ENCODE results near the gene NR3C2.

The NR3C2 gene

DNA sequence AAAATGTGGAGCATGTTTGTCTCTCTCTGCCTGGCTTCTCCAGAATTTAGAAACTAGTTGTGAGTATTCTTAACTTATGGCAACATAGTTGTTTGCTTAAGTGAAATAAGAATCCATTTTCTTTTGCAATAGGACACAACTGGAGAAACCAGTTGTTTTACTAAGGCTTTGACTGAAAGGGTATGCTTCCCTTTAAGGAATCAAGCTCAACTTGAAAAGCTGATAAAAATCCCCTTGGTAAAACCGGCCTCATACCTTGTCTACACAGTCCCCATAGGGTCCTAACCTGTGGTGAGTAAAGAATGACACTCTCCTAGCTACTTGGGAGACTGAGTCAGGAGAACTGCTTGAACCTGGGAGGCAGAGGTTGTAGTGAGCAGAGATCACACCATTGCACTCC is 139.8 kb downstream of the NR3C2 start:
- DNase-seq, result no peak

DNA sequence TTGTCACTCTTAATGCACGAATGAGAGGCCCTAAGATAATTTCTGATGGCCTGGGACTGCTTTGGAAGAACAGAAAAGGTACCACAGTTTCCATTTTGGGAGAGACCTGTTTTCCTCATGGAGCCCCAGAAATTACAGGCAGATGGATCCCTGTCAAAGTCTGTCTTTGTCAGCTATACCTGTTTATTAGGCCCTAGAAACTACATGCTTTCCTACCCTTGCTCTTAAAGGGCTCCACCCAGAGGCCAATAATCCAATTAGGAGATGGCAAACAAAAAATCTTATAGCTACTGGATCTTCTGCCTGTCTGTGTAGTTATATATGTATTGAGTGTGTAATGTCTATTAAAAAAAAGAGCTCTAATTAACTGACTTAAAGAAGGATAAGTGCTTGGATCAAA is 141.3 kb downstream of the NR3C2 start:
- DNase-seq, result no peak

DNA sequence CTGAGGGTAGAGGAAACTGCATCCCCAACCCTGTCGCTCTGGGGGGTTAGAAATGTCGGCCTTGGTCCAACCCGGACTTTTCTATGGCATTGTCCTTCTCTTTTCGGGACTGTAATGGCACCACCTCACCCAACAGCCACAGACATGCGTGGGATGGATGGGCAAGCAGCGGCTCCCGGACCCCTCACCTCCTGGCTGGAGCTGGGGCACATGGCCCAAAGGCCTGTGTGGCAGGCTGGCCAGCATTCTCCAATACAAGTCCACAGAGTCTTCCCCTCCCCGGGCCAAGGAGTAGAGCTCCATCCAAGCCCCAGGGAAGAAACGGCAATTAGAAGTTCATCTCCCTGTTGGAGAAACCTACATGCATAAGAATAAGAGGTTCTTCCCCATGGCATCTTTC is 142.9 kb downstream of the NR3C2 start:
- DNase-seq, result no peak

DNA sequence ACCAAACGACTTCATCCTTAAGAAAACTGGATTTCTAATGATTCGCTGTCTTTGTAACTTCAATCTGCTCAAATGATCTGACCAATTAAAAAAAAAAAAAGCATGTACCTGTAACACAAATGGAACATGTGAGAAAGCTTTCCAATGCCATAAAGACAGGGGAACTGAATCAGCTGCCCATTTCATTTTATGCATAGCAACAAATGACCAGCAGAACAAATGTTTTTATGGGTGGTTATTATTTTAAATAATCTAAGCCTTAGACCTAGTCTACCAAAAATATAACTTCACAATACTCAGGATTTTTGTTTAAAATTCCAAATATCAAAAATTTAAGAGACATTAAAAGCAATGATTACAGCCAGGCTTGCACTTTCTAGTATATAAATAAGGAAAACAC is 145.7 kb downstream of the NR3C2 start:
- no peak for DNase-seq

DNA sequence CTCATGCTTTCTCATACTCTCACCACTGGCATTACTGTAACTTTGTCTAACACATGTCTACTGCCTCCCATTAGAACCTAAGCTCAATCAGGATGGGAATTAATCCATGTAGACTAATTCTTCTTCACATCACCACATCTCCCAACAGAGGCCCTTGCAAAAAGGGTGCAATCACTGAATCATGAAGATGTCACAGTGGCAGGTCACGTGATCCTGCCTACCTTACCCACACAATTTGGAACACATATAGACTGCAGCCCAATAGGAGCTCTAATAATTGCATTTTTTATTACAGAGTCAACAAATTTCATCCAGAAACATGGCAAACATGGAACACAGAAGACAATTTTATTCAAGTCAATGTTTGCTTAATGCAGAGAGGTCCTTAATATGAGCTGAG is 146.6 kb downstream of the NR3C2 start:
- DNase-seq, result no peak

DNA sequence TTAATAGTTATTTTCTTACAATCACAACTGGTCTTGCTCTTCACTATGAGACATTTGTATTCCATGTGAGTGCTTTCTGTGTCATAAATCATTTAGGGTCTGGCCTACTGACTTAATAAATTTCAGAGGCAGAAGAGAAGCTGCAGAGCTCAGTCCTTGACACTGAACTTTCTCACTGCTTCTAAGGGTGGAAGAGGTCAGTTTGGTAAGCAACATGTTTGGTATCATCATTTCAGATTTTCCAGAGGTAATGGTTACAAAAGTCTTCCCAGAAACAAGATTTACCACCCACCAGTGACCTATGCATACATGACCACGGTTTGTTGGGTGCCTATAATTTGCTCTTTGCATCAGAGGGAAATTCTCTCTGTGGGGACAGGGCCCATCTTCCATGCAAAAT is 148.6 kb downstream of the NR3C2 start:
- no peak for DNase-seq

DNA sequence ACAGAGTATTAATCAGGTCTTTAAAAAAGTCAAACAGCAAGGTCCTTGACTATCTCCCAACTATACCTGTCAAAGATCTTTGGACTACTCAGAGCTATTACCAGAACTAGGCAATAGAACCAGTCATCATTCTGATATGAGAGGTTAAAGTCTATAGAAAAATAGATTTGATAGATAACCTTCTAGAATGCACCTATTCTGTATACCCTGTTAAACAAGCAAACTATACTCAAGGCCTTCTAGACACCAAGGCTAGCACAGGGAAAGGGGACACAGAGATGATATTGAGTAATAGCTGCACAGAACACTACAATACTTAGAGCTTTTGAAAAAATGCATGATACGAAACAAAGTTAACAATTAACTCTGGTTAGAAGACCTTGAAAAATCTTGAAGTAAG is 149.5 kb downstream of the NR3C2 start:
- no peak for DNase-seq

DNA sequence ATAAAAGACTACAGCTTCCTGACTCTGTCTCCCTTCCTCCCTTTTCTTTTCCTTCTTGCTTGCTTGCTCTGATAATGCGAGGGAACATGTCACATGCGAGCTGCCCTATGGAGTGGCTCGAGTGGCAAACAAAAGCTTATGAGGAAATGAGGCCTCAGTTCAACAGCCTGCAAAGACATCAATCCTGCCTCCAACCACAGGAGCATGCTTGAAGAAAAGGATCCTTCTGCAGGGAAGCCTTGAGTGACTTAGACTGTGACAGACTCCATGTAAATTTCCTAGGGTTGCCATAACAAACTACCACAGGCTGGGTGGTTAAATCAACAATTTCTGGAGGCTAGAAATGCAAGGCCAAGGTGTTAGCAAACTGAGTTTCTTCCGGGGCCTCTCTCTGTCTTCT is 152.5 kb downstream of the NR3C2 start:
- no peak for DNase-seq

DNA sequence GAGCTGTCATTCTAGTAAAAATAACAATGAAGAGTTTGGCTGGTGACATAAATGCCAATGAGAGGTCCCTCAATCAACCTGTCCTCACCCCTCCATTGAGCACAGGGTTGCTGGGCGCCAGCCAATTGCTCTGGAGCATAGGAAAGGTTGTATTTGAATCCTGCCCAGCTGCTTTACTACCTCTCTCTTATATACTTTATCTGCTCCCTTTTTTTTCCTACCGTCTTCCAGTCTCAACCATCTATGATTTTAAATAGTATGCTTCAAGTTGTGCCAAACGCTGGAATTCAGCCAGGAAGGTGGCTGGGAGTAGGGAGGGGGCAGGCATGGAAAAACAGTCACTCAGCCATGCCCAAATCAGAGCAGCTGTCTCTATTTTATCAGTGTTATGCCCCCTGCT is 153.8 kb downstream of the NR3C2 start:
- no peak for DNase-seq

DNA sequence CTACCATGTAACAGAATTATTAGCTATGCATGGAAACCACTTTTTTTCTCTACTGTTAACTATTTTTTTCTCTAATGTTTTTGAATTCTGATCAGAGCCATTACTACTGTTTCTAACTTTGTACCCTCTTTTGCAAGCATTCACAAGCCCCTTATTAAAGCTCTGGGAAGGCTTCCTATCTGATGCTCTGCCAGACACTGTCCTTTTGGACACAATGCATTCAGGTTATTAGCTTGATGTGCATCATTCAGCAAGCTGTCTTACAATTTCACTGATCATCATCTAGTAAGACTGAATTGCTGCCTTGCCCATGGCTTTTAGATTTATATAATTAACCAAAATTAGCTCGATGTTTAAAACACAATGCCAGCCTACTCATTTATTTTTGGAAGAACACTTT is 155.1 kb downstream of the NR3C2 start:
- no peak for DNase-seq

DNA sequence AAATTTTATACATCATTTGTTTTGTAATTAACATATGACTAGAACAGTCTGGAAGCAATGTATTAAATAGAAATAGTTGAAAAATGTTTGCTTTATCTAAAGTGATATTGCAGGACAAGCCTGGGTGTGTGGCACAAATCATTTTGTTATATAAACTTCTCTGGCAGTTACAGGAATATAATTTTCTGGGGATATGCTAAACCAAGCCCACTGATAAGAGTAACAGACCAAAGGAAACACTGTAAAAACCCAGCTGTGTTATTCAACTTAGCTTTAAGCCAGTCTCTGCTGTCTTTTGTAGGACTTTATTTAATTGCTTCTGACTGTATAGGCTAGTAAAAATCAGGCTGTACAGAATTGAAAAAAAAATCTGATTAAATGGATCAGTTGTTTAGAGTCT is 156.2 kb downstream of the NR3C2 start:
- no peak for DNase-seq

DNA sequence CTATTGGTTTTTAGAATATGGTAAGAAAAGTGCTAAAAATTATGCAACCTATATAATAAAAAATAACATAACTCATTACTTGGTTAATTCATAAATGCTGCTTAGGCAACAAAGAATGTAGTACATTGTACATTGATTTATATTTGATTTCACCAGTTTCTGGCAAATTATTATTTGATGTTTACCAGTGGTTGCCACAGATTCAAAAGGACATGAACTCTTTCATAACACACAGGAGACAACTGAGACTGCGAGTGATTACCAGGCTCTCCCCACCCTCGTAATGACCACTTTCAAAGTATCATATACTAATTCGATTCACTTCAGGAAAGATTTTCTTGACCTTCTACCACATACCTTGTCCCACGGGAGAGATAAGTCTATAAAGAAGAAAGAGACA is 158.5 kb downstream of the NR3C2 start:
- DNase-seq, result no peak

DNA sequence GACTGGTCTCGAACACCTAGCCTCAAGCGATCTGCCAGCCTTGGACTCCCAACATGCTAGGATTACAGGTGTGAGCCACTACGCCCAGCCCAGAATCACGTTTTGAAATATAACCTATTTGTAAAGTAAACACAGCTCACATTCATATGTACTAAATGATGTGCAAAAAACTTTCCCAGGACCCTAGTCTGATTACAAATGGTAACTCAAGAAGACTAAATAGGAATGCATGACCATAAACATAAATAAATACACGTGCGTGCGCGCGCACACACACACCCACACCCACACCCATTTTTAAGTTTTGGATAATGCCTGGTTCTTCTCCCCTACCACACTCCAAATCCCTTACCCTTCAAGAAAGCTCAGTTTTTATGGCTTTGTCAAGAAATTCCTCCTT is 163.9 kb downstream of the NR3C2 start:
- no peak for DNase-seq

DNA sequence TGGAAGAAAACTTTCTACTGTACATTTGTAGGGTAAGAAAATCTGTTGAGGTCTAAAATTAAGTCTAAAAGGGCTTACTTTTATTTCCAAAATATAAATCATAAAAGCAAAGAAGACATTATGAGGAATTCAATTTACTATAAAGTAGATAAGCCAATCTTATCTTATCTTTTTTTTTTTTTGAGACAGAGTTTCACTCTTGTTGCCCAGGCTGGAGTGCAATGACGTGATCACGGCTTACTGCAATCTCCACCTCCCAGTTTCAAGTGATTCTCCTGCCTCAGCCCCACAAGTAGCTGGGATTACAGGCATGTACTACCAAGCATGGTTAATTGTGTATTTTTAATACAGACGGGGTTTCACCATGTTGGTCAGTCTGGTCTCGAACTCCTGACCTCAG is 166.9 kb downstream of the NR3C2 start:
- no peak for DNase-seq

DNA sequence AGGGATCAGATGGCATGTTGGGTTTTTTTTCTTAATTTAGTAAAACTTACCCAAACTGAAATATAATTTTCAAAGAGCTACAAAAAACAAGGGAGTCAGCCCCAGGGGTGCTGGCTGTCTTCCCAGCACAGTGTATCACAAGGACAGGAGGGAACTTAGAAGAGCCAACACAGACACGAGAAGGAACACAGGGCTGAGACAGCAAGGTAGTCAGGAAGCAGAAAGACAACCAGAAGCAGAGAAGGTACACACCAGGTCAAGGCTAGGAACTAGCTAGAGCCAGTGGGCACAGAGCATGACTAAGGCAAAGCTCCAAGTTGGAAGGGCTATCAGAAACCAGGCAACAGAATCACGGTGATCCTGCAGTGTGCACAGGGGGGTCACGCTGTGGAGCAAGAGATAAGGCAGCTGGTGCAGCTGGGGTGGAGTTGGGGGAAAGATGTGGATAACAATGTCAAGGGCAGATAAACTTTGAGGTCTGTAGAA is 168.7 kb downstream of the NR3C2 start:
- no peak for DNase-seq

DNA sequence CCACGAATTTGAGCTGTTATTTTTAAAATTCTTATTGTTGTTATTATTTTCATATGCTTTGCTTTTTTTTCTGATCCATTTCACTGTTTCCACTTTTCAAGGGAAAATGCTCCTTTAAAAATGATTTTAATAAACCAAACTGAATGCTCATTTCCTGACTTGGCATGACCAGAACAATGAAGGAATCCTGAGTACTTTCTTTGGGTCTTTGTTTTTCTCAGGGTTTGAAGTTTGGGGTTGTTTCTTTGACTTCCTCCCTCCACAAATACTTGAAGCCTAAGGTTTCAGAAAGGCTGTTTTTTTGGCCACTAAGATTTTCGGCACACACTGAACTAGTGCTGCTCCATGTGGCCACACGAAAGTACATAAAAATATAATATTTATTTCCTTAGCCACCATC is 171.0 kb downstream of the NR3C2 start:
- no peak for DNase-seq

DNA sequence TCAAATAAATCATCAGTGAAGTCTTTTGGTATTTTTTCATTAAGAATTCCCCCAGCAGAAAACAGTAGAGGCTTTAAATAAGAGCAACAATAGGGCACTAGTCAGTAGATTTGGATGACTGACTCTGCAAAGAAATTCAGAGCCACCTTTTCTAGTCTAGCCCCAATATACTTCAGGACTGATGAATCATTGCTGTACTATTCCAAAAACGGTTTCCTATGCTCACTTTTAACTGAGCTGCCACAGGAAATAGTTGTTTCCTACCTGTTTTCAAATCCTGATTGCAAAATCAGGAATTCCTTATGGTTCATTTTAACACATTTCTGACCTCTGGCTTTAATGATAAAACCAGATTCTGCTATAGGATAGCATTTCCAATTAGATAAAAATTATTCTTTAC is 171.6 kb downstream of the NR3C2 start:
- no peak for DNase-seq

DNA sequence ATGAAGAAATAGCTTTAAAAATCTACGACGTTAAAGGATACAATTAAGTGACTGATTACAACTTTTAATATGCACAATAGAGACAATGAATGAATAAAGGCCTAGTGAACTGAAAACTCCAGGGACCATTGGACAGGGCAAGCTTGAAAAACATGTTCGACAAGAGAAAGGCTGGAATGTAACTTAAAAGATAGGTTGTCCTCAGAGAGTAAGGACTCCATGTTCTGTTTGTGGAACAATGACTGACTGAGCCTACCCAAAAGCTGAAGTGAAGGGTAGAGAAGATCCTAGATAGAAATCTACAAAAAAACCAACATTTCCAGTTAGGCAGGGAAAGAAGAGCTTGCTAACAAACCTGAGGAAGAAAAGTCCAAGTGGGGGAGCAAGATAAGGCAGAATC is 173.4 kb downstream of the NR3C2 start:
- no peak for DNase-seq

DNA sequence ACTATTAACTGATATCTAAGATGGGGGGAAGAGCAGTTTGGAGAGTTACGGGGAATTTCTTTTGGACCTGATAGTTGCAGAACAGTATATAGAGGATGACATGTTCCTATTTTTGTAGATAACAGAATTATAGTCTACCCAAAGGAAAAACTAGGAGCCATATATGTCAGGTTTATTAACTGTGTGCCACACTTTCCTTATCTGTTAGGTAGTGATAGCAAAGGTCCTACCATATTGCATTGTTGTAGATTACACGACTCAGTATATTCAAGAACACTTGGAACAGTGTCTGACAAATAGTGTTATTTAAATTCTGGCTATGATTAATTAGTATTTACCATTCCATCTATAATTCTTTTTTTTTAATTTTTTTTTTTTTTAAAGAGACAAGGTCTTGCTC is 175.3 kb downstream of the NR3C2 start:
- DNase-seq, result no peak

DNA sequence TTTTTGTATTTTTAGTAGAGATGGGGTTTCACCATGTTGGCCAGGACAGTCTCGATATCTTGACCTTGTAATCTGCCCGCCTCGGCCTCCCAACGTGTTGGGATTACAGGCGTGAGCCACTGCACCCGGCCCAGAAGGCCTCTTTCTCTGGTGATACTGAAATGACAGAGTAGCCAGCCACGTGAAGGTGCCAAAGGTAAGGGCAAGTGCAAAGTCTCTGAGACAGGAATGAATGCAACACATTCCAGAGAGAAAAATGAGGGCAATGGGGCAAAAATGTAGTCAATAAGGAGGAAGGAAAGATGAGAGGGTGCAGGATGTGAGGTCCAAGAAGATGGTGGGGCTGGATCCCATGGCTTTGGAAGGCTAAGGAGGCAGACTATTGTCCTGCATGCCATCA is 176.0 kb downstream of the NR3C2 start:
- no peak for DNase-seq

DNA sequence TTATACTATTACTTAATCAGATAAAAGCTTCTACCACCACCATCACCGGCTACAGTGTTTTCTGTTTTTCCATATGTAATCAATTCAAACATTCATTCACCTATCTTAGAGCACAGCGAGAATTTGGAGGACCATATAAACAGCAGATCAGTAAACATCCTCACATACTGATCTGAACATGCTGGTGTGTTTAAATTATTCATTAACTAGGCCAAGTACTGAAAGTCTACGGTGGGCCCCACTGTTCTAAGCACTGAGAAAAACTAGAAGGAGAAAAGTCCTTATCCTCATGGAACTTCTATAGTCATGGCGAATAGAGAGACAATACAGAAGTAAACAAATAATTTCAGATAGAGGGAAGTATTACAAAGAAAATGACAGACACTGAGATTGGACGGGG is 176.6 kb downstream of the NR3C2 start:
- no peak for DNase-seq

DNA sequence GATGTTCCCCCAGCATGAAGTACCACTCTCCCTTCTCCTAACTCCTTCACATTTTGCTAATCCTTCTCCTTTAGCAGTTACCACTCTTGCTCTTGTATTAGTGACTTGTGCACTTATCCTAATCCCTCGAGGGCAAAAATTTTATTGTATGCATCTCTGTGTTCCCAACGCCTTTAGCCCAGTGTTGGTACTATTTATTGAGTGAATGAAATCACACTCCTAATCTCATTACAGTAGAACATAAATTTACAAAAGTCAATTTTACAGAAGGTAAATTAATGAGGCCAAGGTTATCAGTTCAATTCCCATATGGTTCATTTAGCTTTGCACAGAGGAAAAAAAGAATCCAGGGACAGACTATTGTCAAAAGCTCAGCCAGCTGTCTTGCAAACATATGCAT is 178.4 kb downstream of the NR3C2 start:
- DNase-seq, result no peak

DNA sequence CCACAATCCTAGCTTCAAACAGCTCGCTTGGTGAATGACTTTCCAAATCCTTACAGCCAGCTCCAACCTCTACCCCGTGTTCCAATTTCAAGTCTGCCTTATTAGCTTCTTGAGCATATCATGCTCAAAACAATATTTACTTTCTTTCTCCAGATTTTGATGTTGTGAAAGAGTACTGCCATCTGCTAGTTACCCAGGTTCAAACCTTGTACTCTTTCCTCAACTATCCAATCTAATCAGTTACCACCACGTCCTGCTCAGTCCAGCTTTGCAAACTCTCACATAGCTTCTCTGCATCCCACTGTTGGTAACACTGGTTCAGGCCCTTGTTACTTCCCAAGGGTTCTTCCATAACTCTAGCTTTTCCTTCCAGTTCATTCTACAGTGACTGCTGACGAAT is 179.1 kb downstream of the NR3C2 start:
- no peak for DNase-seq

DNA sequence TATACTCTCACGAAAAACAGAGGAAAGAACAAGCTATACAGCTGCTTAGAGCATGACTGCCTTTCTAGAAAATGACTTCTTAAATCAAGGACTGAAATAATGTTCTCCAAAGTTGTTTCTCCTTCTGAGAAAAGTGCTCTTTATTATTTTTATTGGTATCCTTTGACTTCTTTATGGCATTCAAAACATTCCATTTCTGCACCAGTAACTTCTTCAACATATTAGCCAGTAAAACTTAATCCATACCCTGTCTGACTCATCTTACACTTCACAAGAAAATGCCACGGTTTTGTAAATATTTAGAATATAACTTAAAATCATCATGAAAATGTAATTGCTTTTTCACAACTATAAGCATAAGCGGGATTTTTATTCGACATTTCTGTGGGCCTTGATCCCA is 180.4 kb downstream of the NR3C2 start:
- DNase-seq, result no peak

DNA sequence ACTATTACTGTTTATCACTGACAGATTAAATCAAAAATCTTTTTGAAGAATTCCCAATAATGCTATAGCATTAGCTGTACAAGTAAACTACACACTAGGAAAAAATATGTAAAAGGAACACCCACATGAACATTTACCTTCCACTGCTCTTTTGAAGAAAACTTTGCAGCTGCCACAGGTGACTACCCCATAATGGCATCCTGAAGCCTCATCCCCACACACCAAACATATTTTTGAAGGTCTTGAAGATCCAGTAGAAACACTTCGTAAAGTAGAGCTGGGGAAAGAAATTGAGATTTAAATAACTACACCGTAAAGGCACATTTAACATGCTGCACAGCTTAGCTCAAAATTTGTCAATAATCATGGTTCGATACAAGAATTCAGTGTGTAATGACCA is 182.4 kb downstream of the NR3C2 start:
- no peak for DNase-seq

DNA sequence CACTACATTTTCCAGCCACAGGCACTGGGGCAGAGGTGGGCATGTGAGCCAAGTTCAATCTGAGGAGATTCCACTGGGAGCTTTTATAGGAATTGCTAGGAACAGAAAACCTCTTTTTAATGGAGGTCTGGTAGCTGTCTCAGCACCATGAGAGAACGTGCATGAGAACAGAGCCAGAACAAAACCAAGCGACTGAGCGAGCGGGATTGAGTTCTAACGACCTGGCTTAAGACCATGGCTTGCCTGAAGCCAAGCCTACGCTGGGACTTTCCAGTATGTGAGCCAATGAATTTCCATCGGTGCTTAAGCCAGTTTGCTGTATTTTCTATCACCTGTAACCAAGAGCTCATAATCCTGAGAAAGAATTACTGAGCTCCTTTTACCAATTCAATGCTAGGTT is 183.7 kb downstream of the NR3C2 start:
- DNase-seq, result no peak
